ENCODE data around the gene ARHGAP18.

The ARHGAP18 gene

DNA sequence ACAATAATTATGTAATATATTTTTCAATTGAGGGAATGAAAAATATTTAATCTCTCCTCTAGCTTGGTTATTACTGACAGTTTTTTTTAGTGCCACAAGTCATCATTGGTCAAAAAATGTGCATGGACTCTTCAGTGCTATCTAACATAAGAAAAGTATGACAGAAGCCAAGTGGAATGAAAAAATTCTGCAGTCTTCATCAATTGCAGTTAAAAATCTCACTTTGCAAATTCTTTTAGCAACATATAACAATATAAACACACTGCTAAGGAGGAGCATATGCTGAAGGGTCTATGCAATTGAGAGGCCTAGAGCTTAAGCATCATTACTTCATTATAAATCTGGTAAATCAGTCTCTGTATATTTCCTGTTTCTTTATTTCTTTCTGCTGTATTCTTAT, 175.1 kb downstream of the ARHGAP18 start:
- no peak for DNase-seq (ENCODE audit: extremely low spot score)
- ChIA-PET CTCF (no interaction called here), POLR2A (no interaction called here)
- TF ChIP-seq SP1 (IDR thresholded peaks at IDR 0.05): no peak
